Body of pancreas (tissue), 4 donors: ENCODE measurements around the gene MGMT. TPM values are rescaled to one million over a fixed set of nuclear protein-coding genes. Genes with fewer than 3 reads are reported as not detected.

Experiments
- ATAC-seq: fragments of 150-250 bp; one replicate; pipeline ENCODE4 v1.9.1; 2016
- DNase-seq, 4 donors: peaks; one replicate each; pipeline ENCODE4 v3.0.0-alpha.2; 2019
- H3K27ac ChIP-seq, 4 donors: fragments of 200-600 bp; sonication (generic); 1 replicate in 3 of 4; 2 replicates in 1 of 4; pipeline versions ENCODE4 v1.5.1 to v1.6.1; 2016 to 2019; ENCODE audit warnings: mild to moderate bottlenecking in 1 of 4, mixed read lengths in 1 of 4, moderate library complexity in 1 of 4
- H3K27me3 ChIP-seq, 2 donors: fragments of 200-600 bp; sonication (generic); one replicate each; pipeline ENCODE4 v1.6.0; 2016; ENCODE audit warnings: mild to moderate bottlenecking in 1 of 2
- H3K36me3 ChIP-seq, 2 donors: fragments of 200-600 bp; sonication (generic); replicated peaks in 1 of 2; 2 replicates each; pipeline ENCODE4 v1.5.1; 2016; ENCODE audit warnings: low read depth in 2 of 2; ENCODE audit not compliant: insufficient read depth in 1 of 2
- H3K4me1 ChIP-seq: fragments of 200-600 bp; sonication (generic); one replicate; pipeline ENCODE4 v1.6.0; 2016
- H3K4me3 ChIP-seq, 2 donors: fragments of 200-600 bp; sonication (generic); 1 replicate in 1 of 2; 2 replicates in 1 of 2; pipeline ENCODE4 v1.5.1; 2016 to 2019
- H3K9me3 ChIP-seq, 3 donors: fragments of 200-600 bp; sonication (generic); 1 replicate in 2 of 3; 2 replicates in 1 of 3; pipeline ENCODE4 v1.5.1; 2016
- CTCF ChIP-seq, 7 experiments: fragments of 450-650 bp in 4 of 7; fragments of 200-600 bp in 3 of 7; sonication (generic) in 3 of 7; IDR thresholded peaks; one replicate each; pipeline ENCODE4 v1.5.1; 2016 to 2019; ENCODE audit warnings: antibody characterized with exemption in 7 of 7
- POLR2A ChIP-seq, 3 donors: fragments of 450-650 bp; IDR thresholded peaks; one replicate each; pipeline ENCODE4 v1.6.1; 2016; ENCODE audit warnings: antibody characterized with exemption in 3 of 3, mild to moderate bottlenecking in 2 of 3
- WGBS, 2 donors: methylation state at CpG; one replicate each; pipeline ENCODE4 v1.1.5; 2017; 5-methylcytosine and 5-hydroxymethylcytosine counted together
- intact Hi-C: fragments of 100-400 bp; cut with DNase I; formaldehyde crosslinking; loops from one replicate; pipeline ENCODE4 v1.15.1; 2023
- total RNA-seq, 2 donors: library from RNA; depleted of rRNA; stranded (reverse); fragments of >200 nt; gene quantifications; one replicate each; pipeline ENCODE4 v1.1.0, GENCODE V29; 2016

Gene MGMT
- total RNA-seq, 2 donors from 2014 or later = 13.7 to 25.4 TPM

GRCh38 chr10:129815898-129816655 is 349.0 kb downstream of the MGMT start:
- H3K4me3 ChIP-seq = no peak overlapping the region
- no peaks in the 10 kb centered on the region for H3K27me3 ChIP-seq
- no peak overlapping the region for H3K27ac ChIP-seq
- H3K9me3 ChIP-seq = no peaks in the 10 kb centered on the region
- intact Hi-C loops = no loop called here
- 80 to 89% methylated on average over 1 to 12 of the region's 17 CpGs for WGBS, 2 donors
- no peak for ATAC-seq
- no peak for DNase-seq
- no peaks in the 10 kb centered on the region for H3K36me3 ChIP-seq
- no peak for TF ChIP-seq POLR2A (IDR thresholded peaks at IDR 0.05)
- no peak for TF ChIP-seq CTCF (IDR thresholded peaks at IDR 0.05)
- H3K4me1 ChIP-seq = peaks cover 14% of the 10 kb centered on the region

GRCh38 chr10:129816656-129817045 is 349.6 kb downstream of the MGMT start:
- Histone ChIP-seq H3K27me3 (no peaks in the 10 kb centered on the region), H3K27ac (no peak overlapping the region), H3K4me1 (peaks cover 14% of the 10 kb centered on the region), H3K4me3 (no peak overlapping the region), H3K9me3 (no peaks in the 10 kb centered on the region), H3K36me3 (no peaks in the 10 kb centered on the region)
- DNase-seq (no peak), ATAC-seq (no peak)
- no peak for TF ChIP-seq POLR2A (IDR thresholded peaks at IDR 0.05)
- TF ChIP-seq CTCF (IDR thresholded peaks at IDR 0.05) = no peak
- WGBS, 2 donors = 80 to 87% methylated on average over 3 to 8 of the region's 8 CpGs
- intact Hi-C loops = no loop called here
